ENCODE data around the gene MFF.

- TF ChIP-seq, protein P1, sequence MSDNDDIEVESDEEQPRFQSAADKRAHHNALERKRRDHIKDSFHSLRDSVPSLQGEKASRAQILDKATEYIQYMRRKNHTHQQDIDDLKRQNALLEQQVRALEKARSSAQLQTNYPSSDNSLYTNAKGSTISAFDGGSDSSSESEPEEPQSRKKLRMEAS (IDR thresholded peaks at IDR 0.05; ENCODE audit: low read depth): no peak
- TF ChIP-seq YY1 (IDR thresholded peaks at IDR 0.05; ENCODE audit: low read depth): no peak
- TF ChIP-seq CTCF (IDR thresholded peaks at IDR 0.05): no peak
- no peak for TF ChIP-seq GABPA (IDR thresholded peaks at IDR 0.05; ENCODE audit: low read depth)
- no peak for TF ChIP-seq CHD2 (IDR thresholded peaks at IDR 0.05; ENCODE audit: low read length, partially characterized antibody)
- TF ChIP-seq MXI1 (IDR thresholded peaks at IDR 0.05; ENCODE audit: low read depth, low read length): no peak
- no peak for TF ChIP-seq EZH2phosphoT487 (IDR thresholded peaks at IDR 0.05; ENCODE audit: borderline replicate concordance, low read depth)
- no peak for TF ChIP-seq RAD21 (IDR thresholded peaks at IDR 0.05; ENCODE audit: low read length)
- no peak for TF ChIP-seq SIN3A (IDR thresholded peaks at IDR 0.05; ENCODE audit: borderline replicate concordance, low read depth, low read length)
Observed at GRCh38 chr2:227374158-227374557, 49.1 kb downstream of the MFF start.
